Ovary (tissue), 3 donors: ENCODE results near the gene HMGCS2.

Source experiments
- EP300 ChIP-seq: sonication (generic); formaldehyde crosslinking; IDR thresholded peaks from one replicate; pipeline ENCODE4 v1.6.1; 2017; ENCODE audit warnings: antibody characterized with exemption
- POLR2A ChIP-seq: fragments of 450-650 bp; IDR thresholded peaks from one replicate; pipeline ENCODE4 v1.6.1; 2017; ENCODE audit warnings: antibody characterized with exemption, mild to moderate bottlenecking, moderate library complexity
- TF ChIP-seq, protein P1 (sequence below), 3 donors: fragments of 450-650 bp in 2 of 3; fragments of 200-600 bp in 1 of 3; IDR thresholded peaks; one replicate each; pipeline versions ENCODE4 v1.5.1 to v1.8.0; 2016 to 2022; ENCODE audit warnings: antibody characterized with exemption in 3 of 3, mild to moderate bottlenecking in 1 of 3
- donor health status: DM: no; HTN: no; CAD: no.

DNA sequence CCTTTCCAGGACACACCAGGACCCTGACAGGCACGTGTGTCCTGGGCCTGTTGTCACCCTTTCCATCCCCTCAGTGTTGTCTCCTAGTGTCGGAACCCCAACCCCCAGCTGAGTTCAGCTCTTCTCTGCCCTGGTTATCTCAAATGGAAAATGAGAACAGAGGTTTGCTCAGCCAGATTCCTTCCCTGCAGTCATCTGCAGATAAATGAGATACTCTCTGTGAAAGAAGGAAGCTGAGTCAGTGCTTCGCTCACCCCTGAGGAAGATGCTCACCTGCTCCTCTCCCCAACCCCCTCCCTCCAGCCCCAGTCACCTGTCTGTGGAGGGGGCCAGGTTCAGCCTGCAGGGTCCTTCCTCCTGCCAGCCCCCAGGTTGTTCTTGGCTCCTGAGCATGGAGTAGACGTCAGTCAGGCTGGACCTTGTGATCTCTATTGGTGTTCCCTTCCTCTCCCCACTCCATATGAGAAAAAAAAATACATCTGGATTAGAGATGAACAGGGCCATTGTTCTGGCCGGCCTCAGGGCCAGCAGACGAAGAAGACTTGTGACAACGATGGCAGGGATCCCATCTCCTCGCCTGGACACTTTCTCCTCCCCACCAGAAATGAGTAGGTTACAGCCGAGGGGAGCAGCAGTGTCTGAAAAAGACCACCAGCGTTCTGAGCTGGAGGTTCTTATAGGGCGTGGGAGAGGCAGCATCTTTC, 36.1 kb downstream of the HMGCS2 start:
- TF ChIP-seq, protein P1, sequence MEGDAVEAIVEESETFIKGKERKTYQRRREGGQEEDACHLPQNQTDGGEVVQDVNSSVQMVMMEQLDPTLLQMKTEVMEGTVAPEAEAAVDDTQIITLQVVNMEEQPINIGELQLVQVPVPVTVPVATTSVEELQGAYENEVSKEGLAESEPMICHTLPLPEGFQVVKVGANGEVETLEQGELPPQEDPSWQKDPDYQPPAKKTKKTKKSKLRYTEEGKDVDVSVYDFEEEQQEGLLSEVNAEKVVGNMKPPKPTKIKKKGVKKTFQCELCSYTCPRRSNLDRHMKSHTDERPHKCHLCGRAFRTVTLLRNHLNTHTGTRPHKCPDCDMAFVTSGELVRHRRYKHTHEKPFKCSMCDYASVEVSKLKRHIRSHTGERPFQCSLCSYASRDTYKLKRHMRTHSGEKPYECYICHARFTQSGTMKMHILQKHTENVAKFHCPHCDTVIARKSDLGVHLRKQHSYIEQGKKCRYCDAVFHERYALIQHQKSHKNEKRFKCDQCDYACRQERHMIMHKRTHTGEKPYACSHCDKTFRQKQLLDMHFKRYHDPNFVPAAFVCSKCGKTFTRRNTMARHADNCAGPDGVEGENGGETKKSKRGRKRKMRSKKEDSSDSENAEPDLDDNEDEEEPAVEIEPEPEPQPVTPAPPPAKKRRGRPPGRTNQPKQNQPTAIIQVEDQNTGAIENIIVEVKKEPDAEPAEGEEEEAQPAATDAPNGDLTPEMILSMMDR (IDR thresholded peaks at IDR 0.05), result no peak
- TF ChIP-seq POLR2A (no peak), EP300 (no peak)
